GM12878 (cell line): ENCODE data around the gene DAAM2. TPM values are rescaled to one million over a fixed set of nuclear protein-coding genes. Genes with fewer than 3 reads are reported as not detected.

ENCODE experiments used
- ATAC-seq: fragments of 200-7000 bp; cut with Tn5 transposase; 3 replicates; pipeline ENCODE4 v1.9.1; 2020; ENCODE audit warnings: mild to moderate bottlenecking, moderate library complexity
- BruUV-seq: library from RNA; stranded (reverse); fragments of 400-500 nt; replicated peaks from 2 replicates; lab custom pipeline; 2021; lab: Mats Ljungman, UMichigan
- CTCF ChIA-PET: fragments of 300-600 bp; sonication (Branson Sonifier 250); formaldehyde crosslinking; extraction: SDS; loops from one replicate; lab custom pipeline; 2021; ENCODE audit warnings: inconsistent platforms; lab: Yijun Ruan, JAX
- POLR2A ChIA-PET: fragments of 350-600 bp; formaldehyde crosslinking; extraction: SDS; loops from one replicate; lab custom pipeline; 2021; ENCODE audit warnings: inconsistent platforms; lab: Charles Lee
- RAD21 ChIA-PET: fragments of 300-600 bp; sonication (Branson Sonifier 250); formaldehyde crosslinking; loops from one replicate; lab custom pipeline; 2023; ENCODE audit warnings: antibody characterized with exemption; ENCODE audit not compliant: unreplicated experiment; lab: Charles Lee
- SMC1A ChIA-PET: fragments of 300-600 bp; sonication (Branson Sonifier 250); formaldehyde crosslinking; loops from one replicate; lab custom pipeline; 2023; ENCODE audit not compliant: unreplicated experiment, uncharacterized antibody; lab: Charles Lee
- DNase-seq: peaks from one replicate; pipeline ENCODE4 v3.0.0-alpha.2; 2011; ENCODE audit warnings: low read depth, low spot score
- FAIRE-seq: peaks from 3 replicates; lab custom pipeline; 2011; peaks lifted over from hg19 to GRCh38; lab: Jason Lieb, UNC
- H2AFZ ChIP-seq: 2 replicates; pipeline ENCODE4 v1.6.0; 2011; ENCODE audit warnings: low read depth, low read length, control low read depth; ENCODE audit not compliant: control insufficient read depth
- H3K27ac ChIP-seq: 2 replicates; pipeline ENCODE4 v1.5.1; 2011; ENCODE audit warnings: control low read depth; ENCODE audit not compliant: control insufficient read depth, insufficient read depth
- H3K27me3 ChIP-seq, 2 experiments: replicated peaks in 1 of 2; 2 replicates each; pipeline versions ENCODE4 v1.6.0 to v1.6.1; 2011; ENCODE audit warnings: low read length in 1 of 2; ENCODE audit not compliant: control insufficient read depth in 2 of 2, insufficient read depth in 2 of 2
- H3K36me3 ChIP-seq, 2 experiments: 2 replicates each; pipeline ENCODE4 v1.5.1; 2011; ENCODE audit warnings: low read length in 1 of 2; ENCODE audit not compliant: control insufficient read depth in 2 of 2, insufficient read depth in 2 of 2
- H3K4me1 ChIP-seq: 2 replicates; pipeline ENCODE4 v1.6.1; 2011; ENCODE audit warnings: mild to moderate bottlenecking, low read length, moderate library complexity, mixed read lengths; ENCODE audit not compliant: control insufficient read depth, insufficient read depth
- H3K4me2 ChIP-seq: 2 replicates; pipeline ENCODE4 v1.6.0; 2011; ENCODE audit warnings: control low read depth; ENCODE audit not compliant: control insufficient read depth, insufficient read depth
- H3K4me3 ChIP-seq: fragments of 200-600 bp; sonication (generic); 2 replicates; pipeline ENCODE4 v1.5.1; 2016
- H3K79me2 ChIP-seq: 2 replicates; pipeline ENCODE4 v1.6.0; 2011; ENCODE audit warnings: low read length; ENCODE audit not compliant: control insufficient read depth, insufficient read depth
- H3K9ac ChIP-seq: 2 replicates; pipeline ENCODE4 v1.8.0; 2011; ENCODE audit warnings: low read length, control low read depth, mixed read lengths; ENCODE audit not compliant: control insufficient read depth, insufficient read depth
- H3K9me3 ChIP-seq: replicated peaks from 3 replicates; pipeline ENCODE4 v1.5.1; 2011; ENCODE audit warnings: mild to moderate bottlenecking, low read length; ENCODE audit not compliant: control insufficient read depth, insufficient read depth
- H4K20me1 ChIP-seq: 2 replicates; pipeline ENCODE4 v1.6.0; 2011; ENCODE audit not compliant: control insufficient read depth, insufficient read depth
- CREM ChIP-seq: IDR thresholded peaks from 2 replicates; pipeline ENCODE4 v1.6.1; 2014; ENCODE audit warnings: antibody characterized with exemption, low read depth
- DPF2 ChIP-seq: fragments of 450-650 bp; IDR thresholded peaks from 2 replicates; pipeline ENCODE4 v1.6.1; 2017; ENCODE audit warnings: mild to moderate bottlenecking
- EP300 ChIP-seq, 2 experiments: fragments of 150-350 bp in 1 of 2; IDR thresholded peaks; 2 replicates each; pipeline ENCODE4 v1.6.1; 2011 to 2012; ENCODE audit warnings: low read depth in 2 of 2, low read length in 2 of 2, borderline replicate concordance in 1 of 2, improper control_type of control experiment in 1 of 2, inconsistent platforms in 1 of 2; ENCODE audit not compliant: control insufficient read depth in 1 of 2
- GATAD2B ChIP-seq: fragments of 450-650 bp; conservative IDR thresholded peaks from 2 replicates; pipeline ENCODE4 v1.6.1; 2017; ENCODE audit warnings: low read depth, mild to moderate bottlenecking, moderate library complexity
- HDAC2 ChIP-seq: fragments of 200-600 bp; sonication (generic); IDR thresholded peaks from 2 replicates; pipeline ENCODE4 v1.6.1; 2017
- IKZF1 ChIP-seq: fragments of 450-650 bp; conservative IDR thresholded peaks from 2 replicates; pipeline ENCODE4 v1.6.1; 2017; ENCODE audit warnings: antibody characterized with exemption, mild to moderate bottlenecking
- JUND ChIP-seq: IDR thresholded peaks from 2 replicates; pipeline ENCODE4 v1.6.1; 2012; ENCODE audit warnings: low read depth, mild to moderate bottlenecking, low read length, improper control_type of control experiment, moderate library complexity
- POU2F2 ChIP-seq: IDR thresholded peaks from 3 replicates; pipeline ENCODE4 v1.6.1; 2011; ENCODE audit warnings: low read depth, mild to moderate bottlenecking, low read length, borderline replicate concordance
- WRNIP1 ChIP-seq: IDR thresholded peaks from 2 replicates; pipeline ENCODE4 v1.6.1; 2011; ENCODE audit warnings: low read depth, low read length, improper control_type of control experiment, borderline replicate concordance
- ZSCAN29 ChIP-seq: fragments of 450-650 bp; IDR thresholded peaks from 2 replicates; pipeline ENCODE4 v1.6.1; 2017; ENCODE audit warnings: mild to moderate bottlenecking, moderate library complexity
- ZZZ3 ChIP-seq: IDR thresholded peaks from 2 replicates; pipeline ENCODE4 v1.6.1; 2011; ENCODE audit warnings: low read depth; ENCODE audit not compliant: control insufficient read depth, insufficient read length
- WGBS: methylation state at CpG from one replicate; pipeline ENCODE4 v1.1.6; 2016; ENCODE audit warnings: low lambda C conversion rate; ENCODE audit not compliant: insufficient replicate concordance, insufficient coverage; ENCODE audit errors: missing lambda C conversion rate; 5-methylcytosine and 5-hydroxymethylcytosine counted together
- in situ Hi-C: fragments of 300-500 bp; cut with MboI; formaldehyde crosslinking; loops from 9 replicates; pipeline ENCODE4 v1.14.3; 2018; ENCODE audit warnings: mixed read lengths
- intact Hi-C: fragments of 100-400 bp; cut with micrococcal nuclease; formaldehyde crosslinking; loops from one replicate; pipeline ENCODE4 v1.14.2; 2022; ENCODE audit not compliant: unreplicated experiment
- polyA plus RNA-seq, 11 experiments: library from polyadenylated mRNA; depleted of rRNA in 4 of 11; unstranded in 6 of 11; stranded (reverse) in 5 of 11; fragments of >200 nt; fragmentation: Nextera tagmentation in 4 of 11; fragmentation: Illumina TruSeq in 1 of 11; extraction: Ambion mirVana in 4 of 11; extraction: Trizol in 1 of 11; gene quantifications; 1 replicate in 1 of 11; 2 replicates in 10 of 11; pipeline versions ENCODE4 v1.2.1 to v1.2.3, GENCODE V29; 2011 to 2016; ENCODE audit warnings: inconsistent platforms in 2 of 11, missing spikeins in 2 of 11, low read depth in 1 of 11
- total RNA-seq, 4 experiments: library from RNA; depleted of rRNA in 3 of 4; stranded (reverse); fragments of >200 nt in 3 of 4; fragmentation: Illumina TruSeq in 1 of 4; extraction: Trizol in 1 of 4; gene quantifications; 2 replicates each; pipeline versions ENCODE4 v1.2.1 to v1.2.3, GENCODE V29; 2013 to 2021
- TF ChIP-seq, protein P1 (sequence below): fragments of 450-650 bp; IDR thresholded peaks from 2 replicates; pipeline ENCODE4 v1.6.1; 2016; ENCODE audit warnings: mild to moderate bottlenecking
- TF ChIP-seq, protein P2 (sequence below): fragments of 450-650 bp; IDR thresholded peaks from 2 replicates; pipeline ENCODE4 v1.6.1; 2017; ENCODE audit warnings: mild to moderate bottlenecking, low read depth, inconsistent platforms; ENCODE audit not compliant: poor library complexity, severe bottlenecking
- TF ChIP-seq, protein P3 (sequence below): IDR thresholded peaks from 2 replicates; pipeline ENCODE4 v1.6.1; 2011; ENCODE audit warnings: mild to moderate bottlenecking, low read depth, low read length, moderate library complexity; ENCODE audit not compliant: insufficient replicate concordance

DAAM2 gene
- total and polyA plus RNA-seq, 10 of the 15 experiments (the other 5 are each of a cell fraction or from before 2014, with no cell fraction given) = 0.05 to 0.22 TPM; not detected in 8

DNA sequence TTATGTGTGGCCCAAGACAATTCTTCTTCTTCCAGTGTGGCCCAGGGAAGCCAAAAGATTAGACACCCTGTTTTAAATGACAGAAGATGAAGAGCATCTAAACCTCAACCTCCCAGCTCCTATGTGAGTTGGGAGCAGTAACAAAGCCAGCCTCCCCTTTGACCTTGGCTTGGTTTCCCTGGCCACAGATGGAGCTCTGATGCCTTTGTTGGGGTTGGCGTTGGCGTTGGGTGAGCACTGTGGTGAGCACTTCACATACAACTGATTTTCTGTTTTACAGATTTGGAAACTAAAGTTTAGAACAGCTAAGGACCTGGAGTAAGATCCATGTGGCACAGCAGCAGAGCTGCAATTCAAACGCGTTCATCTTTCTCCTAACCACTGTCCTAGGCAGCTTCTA is 22.1 kb downstream of the DAAM2 start (continued):
- TF ChIP-seq IKZF1 (no peak), JUND (no peak), ZZZ3 (no peak), CREM (no peak), DPF2 (no peak), GATAD2B (no peak)
- TF ChIP-seq, protein P1, sequence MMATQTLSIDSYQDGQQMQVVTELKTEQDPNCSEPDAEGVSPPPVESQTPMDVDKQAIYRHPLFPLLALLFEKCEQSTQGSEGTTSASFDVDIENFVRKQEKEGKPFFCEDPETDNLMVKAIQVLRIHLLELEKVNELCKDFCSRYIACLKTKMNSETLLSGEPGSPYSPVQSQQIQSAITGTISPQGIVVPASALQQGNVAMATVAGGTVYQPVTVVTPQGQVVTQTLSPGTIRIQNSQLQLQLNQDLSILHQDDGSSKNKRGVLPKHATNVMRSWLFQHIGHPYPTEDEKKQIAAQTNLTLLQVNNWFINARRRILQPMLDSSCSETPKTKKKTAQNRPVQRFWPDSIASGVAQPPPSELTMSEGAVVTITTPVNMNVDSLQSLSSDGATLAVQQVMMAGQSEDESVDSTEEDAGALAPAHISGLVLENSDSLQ = no peak

DNA sequence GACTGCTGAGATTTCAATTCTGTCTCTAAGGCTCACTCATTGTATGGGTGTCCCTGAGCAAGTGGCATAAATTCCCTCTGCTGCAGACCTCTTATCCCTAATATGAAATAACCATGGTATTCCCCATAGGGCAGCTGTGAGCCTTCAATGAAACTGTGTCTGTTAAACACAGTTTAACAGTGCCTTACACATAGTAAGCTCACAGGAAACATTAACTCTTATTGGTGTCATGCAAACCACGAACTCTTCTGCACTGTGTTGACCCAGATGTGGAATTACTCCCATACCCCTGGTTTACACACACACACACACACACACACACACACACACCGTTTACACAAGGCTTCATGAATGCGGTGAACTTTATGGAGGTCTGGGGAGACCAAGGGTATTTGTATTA is 23.2 kb downstream of the DAAM2 start:
- intact Hi-C loops (no loop called here), in situ Hi-C loops (no loop called here)
- ChIA-PET CTCF (interaction anchor here (3.8 kb wide), 1 partner anchor 50 kb away, joined by 22 read pairs; no protein-coding TSS in a partner anchor), POLR2A (no interaction called here), RAD21 (interaction anchor here (1.2 kb wide), 2 partner anchors 37 to 39 kb away, joined by 4 read pairs; no protein-coding TSS in a partner anchor), SMC1A (interaction anchor here (1.0 to 1.8 kb wide), 4 partner anchors 9 to 50 kb away, joined by 4 to 8 read pairs (median 6); no protein-coding TSS in a partner anchor)
- ATAC-seq (peak; percentile 51), FAIRE-seq (no peak), DNase-seq (no peak)
- Histone ChIP-seq H3K4me2 (no peak overlapping the region), H3K36me3 (no peaks in the 10 kb centered on the region), H3K9me3 (no peaks in the 10 kb centered on the region), H3K9ac (no peak overlapping the region), H3K79me2 (no peaks in the 10 kb centered on the region), H3K27ac (no peak overlapping the region), H3K4me3 (no peak overlapping the region), H3K27me3 (no peaks in the 10 kb centered on the region), H2AFZ (no peak overlapping the region), H3K4me1 (peaks cover 3% of the 10 kb centered on the region; the same call in 1 of the 2 replicates), H4K20me1 (no peaks in the 10 kb centered on the region)
- BruUV-seq = no TSS peak
- TF ChIP-seq, protein P2, sequence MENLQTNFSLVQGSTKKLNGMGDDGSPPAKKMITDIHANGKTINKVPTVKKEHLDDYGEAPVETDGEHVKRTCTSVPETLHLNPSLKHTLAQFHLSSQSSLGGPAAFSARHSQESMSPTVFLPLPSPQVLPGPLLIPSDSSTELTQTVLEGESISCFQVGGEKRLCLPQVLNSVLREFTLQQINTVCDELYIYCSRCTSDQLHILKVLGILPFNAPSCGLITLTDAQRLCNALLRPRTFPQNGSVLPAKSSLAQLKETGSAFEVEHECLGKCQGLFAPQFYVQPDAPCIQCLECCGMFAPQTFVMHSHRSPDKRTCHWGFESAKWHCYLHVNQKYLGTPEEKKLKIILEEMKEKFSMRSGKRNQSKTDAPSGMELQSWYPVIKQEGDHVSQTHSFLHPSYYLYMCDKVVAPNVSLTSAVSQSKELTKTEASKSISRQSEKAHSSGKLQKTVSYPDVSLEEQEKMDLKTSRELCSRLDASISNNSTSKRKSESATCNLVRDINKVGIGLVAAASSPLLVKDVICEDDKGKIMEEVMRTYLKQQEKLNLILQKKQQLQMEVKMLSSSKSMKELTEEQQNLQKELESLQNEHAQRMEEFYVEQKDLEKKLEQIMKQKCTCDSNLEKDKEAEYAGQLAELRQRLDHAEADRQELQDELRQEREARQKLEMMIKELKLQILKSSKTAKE = no peak
- TF ChIP-seq WRNIP1 (no peak), ZSCAN29 (no peak), EP300 (IDR thresholded peaks at IDR 0.05; ENCODE audit: borderline replicate concordance in 1 of 2, control insufficient read depth in 1 of 2, low read depth in 2 of 2, low read length in 2 of 2) (no peak), HDAC2 (no peak), POU2F2 (no peak)
- TF ChIP-seq, protein P3, sequence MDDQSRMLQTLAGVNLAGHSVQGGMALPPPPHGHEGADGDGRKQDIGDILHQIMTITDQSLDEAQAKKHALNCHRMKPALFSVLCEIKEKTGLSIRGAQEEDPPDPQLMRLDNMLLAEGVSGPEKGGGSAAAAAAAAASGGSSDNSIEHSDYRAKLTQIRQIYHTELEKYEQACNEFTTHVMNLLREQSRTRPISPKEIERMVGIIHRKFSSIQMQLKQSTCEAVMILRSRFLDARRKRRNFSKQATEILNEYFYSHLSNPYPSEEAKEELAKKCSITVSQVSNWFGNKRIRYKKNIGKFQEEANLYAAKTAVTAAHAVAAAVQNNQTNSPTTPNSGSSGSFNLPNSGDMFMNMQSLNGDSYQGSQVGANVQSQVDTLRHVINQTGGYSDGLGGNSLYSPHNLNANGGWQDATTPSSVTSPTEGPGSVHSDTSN = no peak
- WGBS = 56% methylated on average over 3 of the region's 3 CpGs
